Gastroesophageal sphincter (tissue), 3 donors: Measurements from ENCODE around the gene CMTM8.

Experiments used
- CTCF ChIP-seq, 4 experiments: fragments of 200-600 bp in 2 of 4; fragments of 450-650 bp in 2 of 4; sonication (generic) in 1 of 4; IDR thresholded peaks; one replicate each; pipeline ENCODE4 v1.5.1; 2017 to 2019; ENCODE audit warnings: antibody characterized with exemption in 4 of 4, mild to moderate bottlenecking in 2 of 4, moderate library complexity in 2 of 4
- EP300 ChIP-seq: sonication (generic); formaldehyde crosslinking; IDR thresholded peaks from one replicate; pipeline ENCODE4 v1.6.1; 2017; ENCODE audit warnings: antibody characterized with exemption, mild to moderate bottlenecking

GRCh38 chr3:32398531-32398930 is 160.1 kb downstream of the CMTM8 start:
- TF ChIP-seq EP300: no peak
- no peak for TF ChIP-seq CTCF (IDR thresholded peaks at IDR 0.05)
